GM12892 (cell line): ENCODE results near the gene RSPRY1.

Experiments
- POLR2A ChIP-seq: IDR thresholded peaks from 2 replicates; pipeline ENCODE4 v1.6.1; 2011; ENCODE audit warnings: low read depth, low read length, control low read depth
- POLR2AphosphoS5 ChIP-seq: IDR thresholded peaks from 2 replicates; pipeline ENCODE4 v1.6.1; 2011; ENCODE audit warnings: low read depth, low read length, control low read depth
- TAF1 ChIP-seq: IDR thresholded peaks from 2 replicates; pipeline ENCODE4 v1.6.1; 2011; ENCODE audit warnings: low read depth, mild to moderate bottlenecking, control low read depth, low read length, borderline replicate concordance

DNA sequence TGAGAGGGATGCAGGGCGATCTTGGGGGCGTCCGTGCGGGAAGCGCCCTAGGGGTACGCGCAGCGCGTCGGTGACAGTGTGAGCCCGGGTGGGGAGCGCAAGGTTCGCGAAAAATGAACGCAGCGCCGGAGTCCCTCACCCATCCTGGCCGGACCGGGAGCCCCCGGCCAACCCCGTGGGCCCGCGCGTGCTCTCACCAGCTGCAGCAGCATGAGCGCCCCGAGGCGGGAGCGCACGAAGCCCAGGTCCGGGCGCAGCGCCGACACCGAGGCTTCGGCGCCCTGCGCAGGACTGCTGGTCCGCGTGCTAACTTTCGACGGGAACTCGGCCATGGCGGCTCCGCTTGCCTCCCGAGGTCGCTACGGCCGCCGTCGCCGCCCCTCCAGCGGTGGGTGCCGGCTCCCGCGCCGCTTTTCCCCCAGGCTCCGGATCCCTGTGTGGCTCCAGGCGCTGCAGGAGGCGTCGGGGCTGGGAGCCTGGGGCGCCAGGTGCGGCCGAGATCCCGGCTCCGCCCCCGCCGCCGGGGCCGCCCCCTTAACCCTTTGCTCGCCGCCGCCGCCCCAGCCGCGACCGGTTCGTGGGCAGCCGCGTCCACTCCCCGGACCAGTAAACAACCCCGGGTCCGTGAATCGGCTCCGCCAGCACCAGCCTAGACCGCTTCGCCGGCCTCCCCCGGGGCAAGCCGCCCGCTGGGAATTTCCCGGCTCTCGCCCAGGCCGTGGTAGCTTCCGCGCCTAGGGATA lies 98.3 kb downstream of the RSPRY1 start, which contains the start of gene PLLP:
- no peak for TF ChIP-seq POLR2AphosphoS5
- TF ChIP-seq POLR2A = no peak
- no peak for TF ChIP-seq TAF1
